CD8-positive, alpha-beta memory T cell (primary cell): ENCODE measurements around the gene ACOT4. TPM values are rescaled to one million over a fixed set of nuclear protein-coding genes. Genes with fewer than 3 reads are reported as not detected.
"Not testable (repeated sequence)": the region's sequence is repeated elsewhere in the genome, so short reads cannot be mapped to it uniquely, and the experiment has no call there.

Source experiments
- CTCF ChIA-PET: fragments of 350-600 bp; sonication (Branson Sonifier 250); formaldehyde crosslinking; loops from one replicate; lab custom pipeline; 2021; ENCODE audit warnings: antibody characterized with exemption; lab: Charles Lee
- POLR2A ChIA-PET: fragments of 350-600 bp; sonication (Branson Sonifier 250); formaldehyde crosslinking; loops from one replicate; lab custom pipeline; 2021; ENCODE audit warnings: antibody characterized with exemption; lab: Charles Lee
- DNase-seq, 5 donors: peaks; one replicate each; pipeline versions ENCODE4 v3.0.0 to v3.0.0-alpha.2; 2020 to 2022; ENCODE audit warnings: mixed read lengths in 1 of 5
- H3K27ac ChIP-seq: one replicate; pipeline ENCODE4 v1.7.0; 2013; ENCODE audit warnings: low read depth, mild to moderate bottlenecking, low read length, moderate library complexity
- H3K27me3 ChIP-seq: 2 replicates; pipeline ENCODE4 v1.7.0; 2013; ENCODE audit warnings: low read length, mild to moderate bottlenecking; ENCODE audit not compliant: insufficient read depth, poor library complexity, severe bottlenecking
- H3K36me3 ChIP-seq: 2 replicates; pipeline ENCODE4 v1.7.0; 2013; ENCODE audit warnings: mild to moderate bottlenecking, low read length, moderate library complexity; ENCODE audit not compliant: insufficient read depth
- H3K4me1 ChIP-seq: 2 replicates; pipeline ENCODE4 v1.7.0; 2013; ENCODE audit warnings: mild to moderate bottlenecking, low read length, moderate library complexity; ENCODE audit not compliant: insufficient read depth
- H3K4me3 ChIP-seq: 2 replicates; pipeline ENCODE4 v1.7.0; 2013; ENCODE audit warnings: mild to moderate bottlenecking, low read length
- H3K9me3 ChIP-seq: 2 replicates; pipeline ENCODE4 v1.7.0; 2013; ENCODE audit warnings: mild to moderate bottlenecking, low read length
- H3K27ac Mint-ChIP-seq, 8 donors: one replicate each; pipeline ENCODE4 v1.8.0; 2020 to 2021; ENCODE audit warnings: mixed read lengths in 8 of 8, mild to moderate bottlenecking in 6 of 8, inconsistent platforms in 3 of 8, moderate library complexity in 3 of 8
- H3K27me3 Mint-ChIP-seq, 2 donors: one replicate each; pipeline ENCODE4 v1.8.0; 2020 to 2021; ENCODE audit warnings: mixed read lengths in 2 of 2, mild to moderate bottlenecking in 1 of 2, moderate library complexity in 1 of 2
- H3K36me3 Mint-ChIP-seq, 3 donors: one replicate each; pipeline ENCODE4 v1.8.0; 2020 to 2021; ENCODE audit warnings: mixed read lengths in 3 of 3, inconsistent platforms in 1 of 3, mild to moderate bottlenecking in 1 of 3
- H3K4me1 Mint-ChIP-seq, 3 donors: one replicate each; pipeline ENCODE4 v1.8.0; 2020 to 2021; ENCODE audit warnings: mixed read lengths in 3 of 3, inconsistent platforms in 1 of 3, mild to moderate bottlenecking in 1 of 3
- H3K4me3 Mint-ChIP-seq, 7 donors: one replicate each; pipeline ENCODE4 v1.8.0; 2020 to 2021; ENCODE audit warnings: mixed read lengths in 7 of 7, mild to moderate bottlenecking in 6 of 7, moderate library complexity in 4 of 7, inconsistent platforms in 2 of 7
- H3K9me3 Mint-ChIP-seq, 5 donors: one replicate each; pipeline ENCODE4 v1.8.0; 2020 to 2022; ENCODE audit warnings: mixed read lengths in 5 of 5, mild to moderate bottlenecking in 3 of 5, moderate library complexity in 2 of 5, inconsistent platforms in 1 of 5
- polyA plus RNA-seq: library from polyadenylated mRNA; unstranded; fragments of 300-500 nt; fragmentation: Illumina TruSeq; gene quantifications from one replicate; pipeline ENCODE4 v1.2.3, GENCODE V29; 2021
- total RNA-seq, 2 experiments: library from RNA; stranded (reverse); gene quantifications; one replicate each; pipeline ENCODE4 v1.2.3, GENCODE V29; 2021

The ACOT4 gene
- total and polyA plus RNA-seq, 3 experiments from 2014 or later = 4.0 to 5.0 (median 5.0) TPM

- H3K36me3 Mint-ChIP-seq = peaks cover 1 to 36% (median 13%) of the 10 kb centered on the region in 3 donors
- H3K27ac Mint-ChIP-seq = peak within 1 kb of the TSS; percentile 94 to 99 (median 96)
- H3K9me3 ChIP-seq, H3K27me3 ChIP-seq, H3K27me3 Mint-ChIP-seq, H3K9me3 Mint-ChIP-seq, H3K36me3 ChIP-seq: not testable (repeated sequence)
- Histone ChIP-seq H3K27ac (peak within 1 kb of the TSS; percentile 67), H3K4me1 (peaks cover 23% of the 10 kb centered on the region), H3K4me3 (peak within 1 kb of the TSS; percentile 83)
- POLR2A ChIA-PET = interaction anchor here (0.6 to 2.8 kb wide), 18 partner anchors 23 to 515 kb away, joined by 3 to 46 read pairs (median 3); partner anchors contain the start of genes ACOT4, ACOT6, ALDH6A1 and LIN52
- CTCF ChIA-PET = interaction anchor here (0.6 to 5.4 kb wide), 17 partner anchors 10 to 491 kb away, joined by 3 to 44 read pairs (median 8); partner anchors contain the start of genes ACOT4, ACOT6 and RIOX1
- H3K4me3 Mint-ChIP-seq = peak within 1 kb of the TSS; percentile 90 to 99 (median 93)
- peak; percentile 56 to 87 (median 71) for DNase-seq
- peaks cover 45 to 57% (median 49%) of the 10 kb centered on the region in 3 donors for H3K4me1 Mint-ChIP-seq
Measured at GRCh38 chr14:73569185-73569958, 22.3 kb upstream of the ACOT4 start, which contains the start of gene ACOT2. Gene ACOT2, plus strand, starts transcription at chr14:73569213. Its CDS starts 28 bp downstream, at chr14:73569241.

GRCh38 chr14:73570913-73571312 is 20.8 kb upstream of the ACOT4 start:
- H3K36me3 ChIP-seq, H3K9me3 Mint-ChIP-seq, H3K9me3 ChIP-seq, H3K27me3 ChIP-seq, H3K27me3 Mint-ChIP-seq, H3K4me3 ChIP-seq, H3K27ac ChIP-seq: not testable (repeated sequence)
- peak overlapping the region; percentile 17 to 99 (median 90) for H3K4me3 Mint-ChIP-seq
- peaks cover 23% of the 10 kb centered on the region for H3K4me1 ChIP-seq
- CTCF ChIA-PET = interaction anchor here (0.7 to 5.4 kb wide), 13 partner anchors 9 to 276 kb away, joined by 3 to 44 read pairs (median 8); partner anchors contain the start of genes ACOT4, ACOT6, NUMB and RIOX1
- peak; percentile 33 to 75 (median 60) for DNase-seq
- peaks cover 34 to 43% (median 37%) of the 10 kb centered on the region in 3 donors for H3K4me1 Mint-ChIP-seq
- H3K27ac Mint-ChIP-seq = peak overlapping the region in 7 of 8 donors; percentile 8 to 99 (median 32)
- H3K36me3 Mint-ChIP-seq = peaks cover 4 to 31% (median 6%) of the 10 kb centered on the region in 3 donors
- POLR2A ChIA-PET = interaction anchor here (0.6 to 2.8 kb wide), 8 partner anchors 25 to 513 kb away, joined by 3 to 46 read pairs (median 8); partner anchors contain the start of genes ACOT6 and RBM25

GRCh38 chr14:73573034-73573433 is 18.6 kb upstream of the ACOT4 start:
- not testable (repeated sequence) for H3K36me3 ChIP-seq, DNase-seq
- CTCF ChIA-PET = interaction anchor here (0.7 kb wide), 1 partner anchor 34 kb away, joined by 3 read pairs; no protein-coding TSS in a partner anchor

GRCh38 chr14:73573740-73574139 is 17.9 kb upstream of the ACOT4 start:
- not testable (repeated sequence) for H3K9me3 Mint-ChIP-seq
- CTCF ChIA-PET = interaction anchor here (0.7 kb wide), 1 partner anchor 35 kb away, joined by 3 read pairs; no protein-coding TSS in a partner anchor

More at GRCh38 chr14:73573034-73573433, 18.6 kb upstream of the ACOT4 start:
- POLR2A ChIA-PET, H3K27me3 ChIP-seq, H3K27ac Mint-ChIP-seq, H3K4me1 ChIP-seq, H3K27ac ChIP-seq, H3K9me3 ChIP-seq, H3K4me3 Mint-ChIP-seq, H3K27me3 Mint-ChIP-seq, H3K4me3 ChIP-seq, H3K9me3 Mint-ChIP-seq: not testable (repeated sequence)
- Mint-ChIP-seq H3K36me3 (peaks cover 4 to 36% (median 4%) of the 10 kb centered on the region in 3 donors), H3K4me1 (peaks cover 21 to 26% (median 22%) of the 10 kb centered on the region in 3 donors)

GRCh38 chr14:73574251-73574650 is 17.4 kb upstream of the ACOT4 start:
- H3K27ac Mint-ChIP-seq, H3K27me3 ChIP-seq, DNase-seq, H3K27ac ChIP-seq, H3K4me3 ChIP-seq, H3K4me3 Mint-ChIP-seq, H3K9me3 Mint-ChIP-seq, H3K4me1 ChIP-seq, CTCF ChIA-PET, H3K36me3 ChIP-seq, H3K9me3 ChIP-seq, H3K27me3 Mint-ChIP-seq, POLR2A ChIA-PET: not testable (repeated sequence)
- Mint-ChIP-seq H3K36me3 (peaks cover 4 to 39% (median 4%) of the 10 kb centered on the region in 3 donors), H3K4me1 (peaks cover 9 to 14% (median 10%) of the 10 kb centered on the region in 3 donors)

More at GRCh38 chr14:73573740-73574139, 17.9 kb upstream of the ACOT4 start:
- H3K27me3 Mint-ChIP-seq, H3K27ac ChIP-seq, H3K4me3 ChIP-seq, POLR2A ChIA-PET, H3K4me1 ChIP-seq, DNase-seq, H3K4me3 Mint-ChIP-seq, H3K36me3 ChIP-seq, H3K27me3 ChIP-seq, H3K9me3 ChIP-seq, H3K27ac Mint-ChIP-seq: not testable (repeated sequence)
- Mint-ChIP-seq H3K4me1 (peaks cover 14 to 19% (median 15%) of the 10 kb centered on the region in 3 donors), H3K36me3 (peaks cover 4 to 41% (median 4%) of the 10 kb centered on the region in 3 donors)

- no peaks in the 10 kb centered on the region for H3K9me3 Mint-ChIP-seq
- H3K27me3 ChIP-seq = no peaks in the 10 kb centered on the region
- H3K27me3 Mint-ChIP-seq = no peaks in the 10 kb centered on the region
- ChIA-PET CTCF (interaction anchor here (0.7 kb wide), 1 partner anchor 50 kb away, joined by 3 read pairs; no protein-coding TSS in a partner anchor), POLR2A (no interaction called here)
- H3K27ac ChIP-seq = no peak overlapping the region
- H3K4me3 Mint-ChIP-seq = no peak overlapping the region
- H3K36me3 Mint-ChIP-seq = peaks cover 4 to 47% (median 7%) of the 10 kb centered on the region in 3 donors
- H3K4me1 ChIP-seq = no peaks in the 10 kb centered on the region
- no peak for DNase-seq
- no peaks in the 10 kb centered on the region for H3K4me1 Mint-ChIP-seq
- no peaks in the 10 kb centered on the region for H3K36me3 ChIP-seq
- H3K9me3 ChIP-seq = no peaks in the 10 kb centered on the region
- H3K27ac Mint-ChIP-seq = no peak overlapping the region
- no peak overlapping the region for H3K4me3 ChIP-seq
Measured at GRCh38 chr14:73576391-73576790, 15.3 kb upstream of the ACOT4 start.

- H3K27ac Mint-ChIP-seq, H3K9me3 ChIP-seq, H3K27me3 Mint-ChIP-seq, POLR2A ChIA-PET, H3K9me3 Mint-ChIP-seq, CTCF ChIA-PET, H3K4me1 Mint-ChIP-seq, H3K4me1 ChIP-seq, H3K27me3 ChIP-seq, H3K4me3 Mint-ChIP-seq, H3K36me3 ChIP-seq, H3K27ac ChIP-seq, DNase-seq, H3K4me3 ChIP-seq: not testable (repeated sequence)
- peaks cover 4 to 48% (median 7%) of the 10 kb centered on the region in 3 donors for H3K36me3 Mint-ChIP-seq
Measured at GRCh38 chr14:73577214-73577613, 14.5 kb upstream of the ACOT4 start.
